Neural cell (in vitro differentiated cells): Measurements from ENCODE around the gene BTN1A1.

Source experiments
- CTCF ChIP-seq: fragments of 450-650 bp; IDR thresholded peaks from 2 replicates; pipeline ENCODE4 v1.5.1; 2014; ENCODE audit warnings: antibody characterized with exemption, mild to moderate bottlenecking, moderate library complexity; ENCODE audit not compliant: poor library complexity, severe bottlenecking
- EZH2 ChIP-seq: fragments of 200-600, 300-800 bp; shearing (Covaris generic), sonication (generic); IDR thresholded peaks from 2 replicates; pipeline ENCODE4 v1.6.1; 2014; ENCODE audit warnings: antibody characterized with exemption, low read length, borderline replicate concordance, mild to moderate bottlenecking; ENCODE audit not compliant: insufficient read depth, poor library complexity, severe bottlenecking
- MXI1 ChIP-seq: fragments of 450-650 bp; conservative IDR thresholded peaks from 2 replicates; pipeline ENCODE4 v1.6.1; 2014; ENCODE audit warnings: antibody characterized with exemption, mild to moderate bottlenecking; ENCODE audit not compliant: poor library complexity, severe bottlenecking
- POLR2AphosphoS5 ChIP-seq: IDR thresholded peaks from 2 replicates; pipeline ENCODE4 v1.6.1; 2012
- RAD21 ChIP-seq: fragments of 450-650 bp; conservative IDR thresholded peaks from 2 replicates; pipeline ENCODE4 v1.6.1; 2014; ENCODE audit warnings: antibody characterized with exemption, mild to moderate bottlenecking, moderate library complexity
- REST ChIP-seq: IDR thresholded peaks from 2 replicates; pipeline ENCODE4 v1.6.1; 2012; ENCODE audit warnings: borderline replicate concordance
- SMC3 ChIP-seq: fragments of 450-650 bp; conservative IDR thresholded peaks from 2 replicates; pipeline ENCODE4 v1.6.1; 2014; ENCODE audit warnings: antibody characterized with exemption, mild to moderate bottlenecking, moderate library complexity; ENCODE audit not compliant: poor library complexity
- TAF1 ChIP-seq: IDR thresholded peaks from 2 replicates; pipeline ENCODE4 v1.6.1; 2012; ENCODE audit warnings: low read depth

- TF ChIP-seq CTCF (no peak), SMC3 (no peak), RAD21 (no peak), EZH2 (no peak), MXI1 (no peak), REST (peak; percentile 11), TAF1 (no peak), POLR2AphosphoS5 (no peak)
Measured at GRCh38 chr6:26536571-26537159, 36.6 kb downstream of the BTN1A1 start.
